GM12865 (cell line): ENCODE measurements around the gene NOD1.
"Not testable (repeated sequence)": the region's sequence is repeated elsewhere in the genome, so short reads cannot be mapped to it uniquely, and the experiment has no call there.

Experiments used
- DNase-seq: peaks from one replicate; pipeline ENCODE4 v3.0.0; 2010; ENCODE audit warnings: low read depth
- H3K4me3 ChIP-seq: 2 replicates; pipeline ENCODE4 v1.5.1; 2011; ENCODE audit warnings: mild to moderate bottlenecking, low read depth, low read length, control low read depth
- CTCF ChIP-seq: IDR thresholded peaks from 2 replicates; pipeline ENCODE4 v1.5.1; 2011; ENCODE audit warnings: low read length, control low read depth, low read depth, inconsistent platforms; ENCODE audit not compliant: insufficient read depth; ENCODE audit errors: missing control alignments

The NOD1 gene

GRCh38 chr7:30511494-30511893, 32.9 kb upstream of the NOD1 start:
- TF ChIP-seq CTCF, result no peak
- no peak overlapping the region for H3K4me3 ChIP-seq
- no peak for DNase-seq

- peak; percentile 68 for TF ChIP-seq CTCF
- H3K4me3 ChIP-seq, result no peak overlapping the region
- peak; percentile 50 for DNase-seq
Measured at GRCh38 chr7:30510124-30511075, 31.8 kb upstream of the NOD1 start.

GRCh38 chr7:30509171-30509857, 30.7 kb upstream of the NOD1 start:
- not testable (repeated sequence) for H3K4me3 ChIP-seq, DNase-seq

DNA sequence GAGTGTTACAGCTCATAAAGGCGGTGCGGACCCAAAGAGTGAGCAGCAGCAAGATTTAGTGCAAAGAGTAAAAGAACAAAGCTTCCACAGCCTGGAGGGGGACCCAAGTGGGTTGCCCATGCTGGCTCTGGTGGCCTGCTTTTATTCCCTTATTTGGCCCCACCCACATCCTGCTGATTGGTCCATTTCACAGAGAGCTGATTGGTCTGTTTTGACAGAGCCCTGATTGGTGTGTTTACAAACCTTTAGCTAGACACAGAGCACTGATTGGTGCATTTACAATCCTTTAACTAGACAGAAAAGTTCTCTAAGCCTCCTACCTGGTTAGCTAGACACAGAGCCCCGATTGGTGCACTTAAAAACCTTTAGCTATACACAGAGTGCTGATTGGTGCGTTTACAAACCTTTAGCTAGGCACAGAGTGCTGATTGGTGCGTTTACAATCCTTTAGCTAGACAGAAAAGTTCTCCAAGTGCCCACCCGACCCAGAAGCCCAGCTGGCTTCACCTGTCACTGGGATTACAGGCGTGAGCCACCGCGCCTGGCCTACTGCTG, 28.8 kb upstream of the NOD1 start:
- not testable (repeated sequence) for H3K4me3 ChIP-seq, DNase-seq

DNA sequence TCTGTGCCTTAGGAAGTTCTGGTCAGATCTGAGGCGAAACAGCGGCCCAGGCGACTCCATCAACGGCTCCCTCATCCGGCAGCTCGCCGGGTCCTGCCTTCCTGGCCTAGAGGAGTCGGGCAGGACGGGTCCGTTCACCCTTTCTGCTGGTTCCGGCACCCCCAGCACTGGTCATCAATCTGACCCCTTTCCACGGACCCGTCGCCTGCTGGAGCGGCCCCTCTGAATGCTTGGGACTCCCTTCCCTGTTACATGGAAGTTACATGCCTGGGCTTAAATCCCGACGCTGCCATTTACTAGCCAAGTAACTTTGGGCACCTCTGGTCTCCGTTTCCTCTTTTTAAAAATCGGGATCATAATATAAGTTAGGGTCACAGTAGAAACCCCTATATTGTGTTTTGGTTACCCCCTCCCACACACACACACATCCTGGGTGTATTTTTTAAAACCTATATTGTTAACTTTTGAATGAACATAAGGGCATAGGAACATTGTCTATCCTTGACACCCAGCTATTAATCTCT, 26.7 kb upstream of the NOD1 start:
- peak overlapping the region; percentile 66 for H3K4me3 ChIP-seq
- no peak for DNase-seq
- no peak for TF ChIP-seq CTCF

GRCh38 chr7:30504301-30505173, 26.0 kb upstream of the NOD1 start, which contains the start of gene GGCT:
Gene GGCT (minus strand): TSS chr7:30504829. CDS start chr7:30504709, 120 bp downstream.
- DNase-seq, result peak; percentile 99
- no peak for TF ChIP-seq CTCF
- peak within 1 kb of the TSS; percentile 83 for H3K4me3 ChIP-seq
